Vagina (tissue), 2 donors: ENCODE results near the gene SLC7A6.

Experiments used
- CTCF ChIP-seq, 3 experiments: fragments of 450-650 bp in 2 of 3; fragments of 200-600 bp in 1 of 3; sonication (generic) in 1 of 3; IDR thresholded peaks; one replicate each; pipeline ENCODE4 v1.5.1; 2017 to 2019; ENCODE audit warnings: antibody characterized with exemption in 3 of 3, mild to moderate bottlenecking in 2 of 3, moderate library complexity in 2 of 3
- POLR2A ChIP-seq, 2 donors: fragments of 450-650 bp; IDR thresholded peaks; one replicate each; pipeline ENCODE4 v1.6.1; 2017; ENCODE audit warnings: antibody characterized with exemption in 2 of 2, mild to moderate bottlenecking in 2 of 2, moderate library complexity in 2 of 2
- POLR2AphosphoS5 ChIP-seq, 2 donors: sonication (generic); formaldehyde crosslinking; IDR thresholded peaks; one replicate each; pipeline ENCODE4 v1.9.0; 2017; ENCODE audit warnings: antibody characterized with exemption in 2 of 2, mild to moderate bottlenecking in 2 of 2, low read depth in 1 of 2; ENCODE audit not compliant: insufficient read depth in 1 of 2

GRCh38 chr16:68331879-68332410 lies 67.6 kb downstream of the SLC7A6 start:
- TF ChIP-seq POLR2AphosphoS5 (IDR thresholded peaks at IDR 0.05; ENCODE audit: insufficient read depth in 1 of 2, low read depth in 1 of 2) (no peak), CTCF (IDR thresholded peaks at IDR 0.05) (no peak), POLR2A (IDR thresholded peaks at IDR 0.05) (no peak)
